ENCODE measurements around the gene FLCN. TPM values are rescaled to one million over a fixed set of nuclear protein-coding genes. Genes with fewer than 3 reads are reported as not detected.

Gene FLCN
- total and polyA plus RNA-seq, 7 donors = 38.7 to 106 (median 58.3) TPM

DNA sequence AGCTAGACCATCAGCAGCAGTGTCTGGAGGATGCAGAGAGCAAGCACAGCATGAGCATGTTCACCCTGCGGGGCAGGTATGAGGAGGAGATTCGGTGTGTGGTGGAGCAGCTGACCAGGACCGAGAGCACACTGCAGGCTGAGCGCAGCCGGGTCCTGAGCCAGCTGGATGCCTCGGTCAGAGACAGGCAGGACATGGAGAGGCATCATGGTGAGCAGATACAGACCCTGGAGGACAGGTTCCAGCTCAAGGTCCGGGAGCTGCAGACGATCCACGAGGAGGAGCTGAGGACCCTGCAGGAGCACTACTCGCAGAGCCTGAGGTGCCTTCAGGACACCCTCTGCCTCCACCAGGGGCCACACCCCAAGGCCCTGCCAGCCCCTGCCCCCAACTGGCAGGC lies 69.6 kb downstream of the FLCN start:
- intact Hi-C loops (cut with DNase I) = loop anchor here in 1 of 2 donors (10.0 kb wide), 1 partner anchor 63 kb away; no protein-coding TSS in a partner anchor
- WGBS, 3 donors = 88 to 95% (median 94%) methylated on average over 10 of the region's 10 CpGs
- peak in 1 of 2 donors; percentile 39 for DNase-seq
- Histone ChIP-seq H3K4me1 (peaks cover 4% of the 10 kb centered on the region), H3K4me3 (no peak overlapping the region), H3K27me3 (ENCODE audit: insufficient read depth in 3 of 3, low read length in 2 of 3) (no peaks in the 10 kb centered on the region), H3K9me3 (no peaks in the 10 kb centered on the region), H3K27ac (no peak overlapping the region), H3K36me3 (ENCODE audit: insufficient read depth in 1 of 2, low read depth in 1 of 2) (peaks cover 5 to 100% of the 10 kb centered on the region in 2 donors)
- no peak for ATAC-seq
- TF ChIP-seq, protein P1, sequence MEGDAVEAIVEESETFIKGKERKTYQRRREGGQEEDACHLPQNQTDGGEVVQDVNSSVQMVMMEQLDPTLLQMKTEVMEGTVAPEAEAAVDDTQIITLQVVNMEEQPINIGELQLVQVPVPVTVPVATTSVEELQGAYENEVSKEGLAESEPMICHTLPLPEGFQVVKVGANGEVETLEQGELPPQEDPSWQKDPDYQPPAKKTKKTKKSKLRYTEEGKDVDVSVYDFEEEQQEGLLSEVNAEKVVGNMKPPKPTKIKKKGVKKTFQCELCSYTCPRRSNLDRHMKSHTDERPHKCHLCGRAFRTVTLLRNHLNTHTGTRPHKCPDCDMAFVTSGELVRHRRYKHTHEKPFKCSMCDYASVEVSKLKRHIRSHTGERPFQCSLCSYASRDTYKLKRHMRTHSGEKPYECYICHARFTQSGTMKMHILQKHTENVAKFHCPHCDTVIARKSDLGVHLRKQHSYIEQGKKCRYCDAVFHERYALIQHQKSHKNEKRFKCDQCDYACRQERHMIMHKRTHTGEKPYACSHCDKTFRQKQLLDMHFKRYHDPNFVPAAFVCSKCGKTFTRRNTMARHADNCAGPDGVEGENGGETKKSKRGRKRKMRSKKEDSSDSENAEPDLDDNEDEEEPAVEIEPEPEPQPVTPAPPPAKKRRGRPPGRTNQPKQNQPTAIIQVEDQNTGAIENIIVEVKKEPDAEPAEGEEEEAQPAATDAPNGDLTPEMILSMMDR (IDR thresholded peaks at IDR 0.05) = no peak

DNA sequence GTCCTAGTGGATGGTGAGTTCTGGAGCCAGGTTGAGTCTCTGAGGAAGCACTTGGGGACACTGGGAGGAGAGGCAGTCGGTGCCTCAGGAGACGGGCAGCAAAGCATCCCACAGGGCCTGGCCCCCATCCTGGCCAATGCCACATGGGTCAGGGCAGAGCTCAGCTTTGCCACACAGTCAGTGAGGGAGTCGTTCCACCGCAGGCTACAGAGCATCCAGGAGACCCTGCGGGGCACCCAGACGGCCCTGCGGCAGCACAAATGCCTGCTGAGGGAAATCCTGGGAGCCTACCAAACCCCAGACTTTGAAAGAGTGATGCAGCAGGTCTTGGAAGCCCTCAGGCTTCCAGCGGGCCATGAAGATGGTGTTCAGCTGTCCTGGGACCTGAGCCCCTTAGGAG lies 70.5 kb downstream of the FLCN start:
- Histone ChIP-seq H3K27me3 (ENCODE audit: insufficient read depth in 3 of 3, low read length in 2 of 3) (no peaks in the 10 kb centered on the region), H3K4me1 (peaks cover 4% of the 10 kb centered on the region), H3K27ac (no peak overlapping the region), H3K9me3 (no peaks in the 10 kb centered on the region), H3K36me3 (ENCODE audit: insufficient read depth in 1 of 2, low read depth in 1 of 2) (peaks cover 5 to 100% of the 10 kb centered on the region in 2 donors), H3K4me3 (no peak overlapping the region)
- peak in 1 of 2 donors; percentile 34 for DNase-seq
- 91 to 95% (median 92%) methylated on average over 8 of the region's 8 CpGs for WGBS, 3 donors
- intact Hi-C loops (cut with DNase I) = loop anchor here in 1 of 2 donors (10.0 kb wide), 1 partner anchor 62 kb away; no protein-coding TSS in a partner anchor
- no peak for ATAC-seq
- TF ChIP-seq, protein P1 (IDR thresholded peaks at IDR 0.05) = no peak

- H3K27me3 ChIP-seq (ENCODE audit: insufficient read depth in 3 of 3, low read length in 2 of 3) = no peaks in the 10 kb centered on the region
- 71 to 89% (median 76%) methylated on average over 23 of the region's 23 CpGs for WGBS, 3 donors
- peaks cover 8 to 100% of the 10 kb centered on the region in 2 donors for H3K36me3 ChIP-seq (ENCODE audit: insufficient read depth in 1 of 2, low read depth in 1 of 2)
- peaks cover 1% of the 10 kb centered on the region for H3K4me1 ChIP-seq
- no peaks in the 10 kb centered on the region for H3K9me3 ChIP-seq
- H3K27ac ChIP-seq = no peak overlapping the region
- peak in 3 of 4 donors; percentile 18 to 79 (median 65) for ATAC-seq
- TF ChIP-seq, protein P1 (IDR thresholded peaks at IDR 0.05) = no peak
- H3K4me3 ChIP-seq = no peak overlapping the region
- peak in 1 of 2 donors; percentile 69 for DNase-seq
- intact Hi-C loops (cut with DNase I) = loop anchor here in 1 of 2 donors (10.0 kb wide), 1 partner anchor 61 kb away; no protein-coding TSS in a partner anchor
Observed at GRCh38 chr17:17165666-17166308, 71.2 kb downstream of the FLCN start.

DNA sequence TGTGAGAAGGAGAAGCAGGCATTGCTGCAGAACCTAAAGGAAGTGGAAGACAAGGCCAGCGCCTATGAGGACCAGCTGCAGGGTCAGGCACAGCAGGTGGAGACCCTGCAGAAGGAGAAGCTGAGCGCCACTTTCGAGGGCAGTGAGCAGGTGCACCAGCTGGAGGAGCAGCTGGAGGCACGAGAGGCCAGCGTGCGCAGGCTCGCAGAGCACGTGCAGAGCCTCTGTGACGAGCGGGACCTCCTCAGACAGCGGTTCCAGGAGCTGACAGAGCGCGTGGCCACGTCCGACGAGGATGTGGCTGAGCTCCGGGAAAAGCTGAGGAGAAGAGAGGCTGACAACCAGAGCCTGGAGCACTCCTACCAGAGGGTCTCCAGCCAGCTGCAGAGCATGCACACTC lies 72.3 kb downstream of the FLCN start:
- no peak for ATAC-seq
- 75 to 82% (median 81%) methylated on average over 17 of the region's 17 CpGs for WGBS, 3 donors

More for the DNA sequence above, 72.3 kb downstream of the FLCN start:
- Histone ChIP-seq H3K27me3 (ENCODE audit: insufficient read depth in 3 of 3, low read length in 2 of 3) (no peaks in the 10 kb centered on the region), H3K4me1 (no peaks in the 10 kb centered on the region), H3K9me3 (no peaks in the 10 kb centered on the region), H3K27ac (no peak overlapping the region), H3K4me3 (no peak overlapping the region), H3K36me3 (ENCODE audit: insufficient read depth in 1 of 2, low read depth in 1 of 2) (peaks cover 8 to 100% of the 10 kb centered on the region in 2 donors)
- no peak for DNase-seq
- intact Hi-C loops (cut with DNase I) = loop anchor here in 1 of 2 donors (5.0 to 10.0 kb wide), 2 partner anchors 60 to 817 kb away; no protein-coding TSS in a partner anchor
- TF ChIP-seq, protein P1 (IDR thresholded peaks at IDR 0.05) = no peak

Data from psoas muscle (tissue), 8 donors.